IMR-90 (cell line): ENCODE data around the gene IGF1. TPM values are rescaled to one million over a fixed set of nuclear protein-coding genes. Genes with fewer than 3 reads are reported as not detected.

ENCODE experiments used
- ATAC-seq: fragments of 200-7000 bp; cut with Tn5 transposase; 2 replicates; pipeline ENCODE4 v1.9.1; 2020; ENCODE audit warnings: low read depth, mild to moderate bottlenecking, moderate library complexity
- BruUV-seq: library from RNA; stranded (reverse); fragments of 400-500 nt; replicated peaks from 2 replicates; lab custom pipeline; 2021; lab: Mats Ljungman, UMichigan
- CTCF ChIA-PET: fragments of 300-600 bp; formaldehyde crosslinking; extraction: SDS; loops from one replicate; lab custom pipeline; 2021; ENCODE audit warnings: antibody characterized with exemption; lab: Yijun Ruan, JAX
- POLR2A ChIA-PET: fragments of 300-600 bp; sonication (Branson Sonifier 250); formaldehyde crosslinking; loops from one replicate; lab custom pipeline; 2022; ENCODE audit warnings: antibody characterized with exemption; ENCODE audit not compliant: unreplicated experiment; lab: Charles Lee
- DNase-seq: peaks from one replicate; pipeline ENCODE4 v3.0.0; 2013
- H2AFZ ChIP-seq: replicated peaks from 2 replicates; pipeline ENCODE3; 2013; ENCODE audit warnings: low read length, mild to moderate bottlenecking; ENCODE audit not compliant: poor library complexity
- H2AK5ac ChIP-seq: 2 replicates; pipeline ENCODE4 v1.6.1; 2013; ENCODE audit warnings: low read depth, low read length, inconsistent platforms
- H2AK9ac ChIP-seq: replicated peaks from 2 replicates; pipeline ENCODE3; 2013; ENCODE audit warnings: mild to moderate bottlenecking, low read depth, low read length, moderate library complexity; ENCODE audit not compliant: poor library complexity
- H2BK120ac ChIP-seq: 2 replicates; pipeline ENCODE4 v1.6.1; 2013; ENCODE audit warnings: low read depth, low read length, inconsistent platforms
- H2BK15ac ChIP-seq: 3 replicates; pipeline ENCODE4 v1.6.1; 2013; ENCODE audit warnings: low read depth, low read length, inconsistent platforms
- H2BK20ac ChIP-seq: 2 replicates; pipeline ENCODE4 v1.6.1; 2013; ENCODE audit warnings: low read depth, mild to moderate bottlenecking, inconsistent platforms, low read length, moderate library complexity
- H2BK5ac ChIP-seq: 2 replicates; pipeline ENCODE4 v1.6.1; 2013; ENCODE audit warnings: mild to moderate bottlenecking, low read depth, low read length, inconsistent platforms; ENCODE audit not compliant: poor library complexity, severe bottlenecking
- H3K14ac ChIP-seq: replicated peaks from 2 replicates; pipeline ENCODE4 v1.6.1; 2013; ENCODE audit warnings: low read depth, low read length, inconsistent platforms
- H3K18ac ChIP-seq: 2 replicates; pipeline ENCODE4 v1.6.1; 2013; ENCODE audit warnings: low read depth, low read length, control low read depth
- H3K23ac ChIP-seq: 2 replicates; pipeline ENCODE4 v1.6.1; 2013; ENCODE audit warnings: low read depth, low read length, inconsistent platforms
- H3K27ac ChIP-seq: 2 replicates; pipeline ENCODE4 v1.5.1; 2013; ENCODE audit warnings: mild to moderate bottlenecking, control low read depth, low read length; ENCODE audit not compliant: insufficient read depth
- H3K27me3 ChIP-seq: 2 replicates; pipeline ENCODE4 v1.6.1; 2013; ENCODE audit warnings: low read length; ENCODE audit not compliant: control insufficient read depth, insufficient read depth
- H3K36me3 ChIP-seq: 2 replicates; pipeline ENCODE4 v1.6.1; 2013; ENCODE audit warnings: low read length, mixed read lengths; ENCODE audit not compliant: control insufficient read depth, insufficient read depth
- H3K4ac ChIP-seq: 2 replicates; pipeline ENCODE4 v1.6.1; 2013; ENCODE audit warnings: low read depth, low read length, inconsistent platforms
- H3K4me1 ChIP-seq: 2 replicates; pipeline ENCODE4 v1.6.1; 2013; ENCODE audit warnings: low read length, mixed read lengths; ENCODE audit not compliant: control insufficient read depth, insufficient read depth
- H3K4me2 ChIP-seq: 2 replicates; pipeline ENCODE4 v1.6.1; 2013; ENCODE audit warnings: low read depth, mild to moderate bottlenecking, control low read depth, low read length, moderate library complexity
- H3K4me3 ChIP-seq: 2 replicates; pipeline ENCODE4 v1.5.1; 2013; ENCODE audit warnings: low read depth, mild to moderate bottlenecking, control low read depth, low read length, moderate library complexity; ENCODE audit not compliant: insufficient read depth
- H3K56ac ChIP-seq: 2 replicates; pipeline ENCODE4 v1.6.1; 2013; ENCODE audit warnings: low read length, inconsistent platforms; ENCODE audit not compliant: insufficient read depth; ENCODE audit errors: extremely low read depth
- H3K79me1 ChIP-seq, 2 experiments: 2 replicates each; pipeline ENCODE4 v1.6.1; 2013; ENCODE audit warnings: low read length in 2 of 2, inconsistent platforms in 1 of 2, low read depth in 1 of 2
- H3K9ac ChIP-seq: 2 replicates; pipeline ENCODE4 v1.6.1; 2013; ENCODE audit warnings: low read depth, low read length, control low read depth
- H3K9me1 ChIP-seq: 2 replicates; pipeline ENCODE4 v1.6.1; 2013; ENCODE audit warnings: low read length, inconsistent platforms; ENCODE audit not compliant: insufficient read depth
- H3K9me3 ChIP-seq: 2 replicates; pipeline ENCODE4 v1.6.1; 2013; ENCODE audit warnings: low read length; ENCODE audit not compliant: control insufficient read depth, insufficient read depth
- H4K20me1 ChIP-seq: 2 replicates; pipeline ENCODE4 v1.6.1; 2013; ENCODE audit warnings: low read length, inconsistent platforms; ENCODE audit not compliant: insufficient read depth
- H4K5ac ChIP-seq: 2 replicates; pipeline ENCODE4 v1.6.1; 2013; ENCODE audit warnings: mild to moderate bottlenecking, low read depth, low read length, control low read depth
- H4K8ac ChIP-seq, 2 experiments: 2 replicates each; pipeline ENCODE4 v1.6.1; 2013; ENCODE audit warnings: low read depth in 2 of 2, low read length in 2 of 2, control low read depth in 1 of 2, inconsistent platforms in 1 of 2
- H4K91ac ChIP-seq: 2 replicates; pipeline ENCODE4 v1.6.1; 2013; ENCODE audit warnings: low read depth, low read length, inconsistent platforms; ENCODE audit not compliant: insufficient read depth
- NFE2L2 ChIP-seq: fragments of 150-350 bp; IDR thresholded peaks from 2 replicates; pipeline ENCODE4 v1.6.1; 2016; ENCODE audit warnings: low read depth, mild to moderate bottlenecking, low read length
- WGBS, 2 experiments: methylation state at CpG; one replicate each; pipeline versions ENCODE4 v1.1.5 to v1.1.7; 2013; ENCODE audit warnings: missing lambda C conversion rate in 2 of 2; ENCODE audit not compliant: insufficient read length in 1 of 2; ENCODE audit errors: extremely low coverage in 2 of 2; 5-methylcytosine and 5-hydroxymethylcytosine counted together
- dilution Hi-C: fragments of 300-500 bp; cut with HindIII; formaldehyde crosslinking; loops from one replicate; pipeline ENCODE4 v1.14.3; 2018; ENCODE audit warnings: low sequenced_read_pairs; ENCODE audit not compliant: unreplicated experiment
- in situ Hi-C: fragments of 300-500 bp; cut with MboI; formaldehyde crosslinking; loops from 3 replicates; pipeline ENCODE4 v1.14.3; 2019; ENCODE audit warnings: low sequenced_read_pairs, inconsistent platforms, mixed read lengths
- intact Hi-C: fragments of 100-400 bp; cut with micrococcal nuclease; formaldehyde crosslinking; loops from 2 replicates; pipeline ENCODE4 v1.10.0; 2022
- polyA plus RNA-seq, 3 experiments: library from polyadenylated mRNA; depleted of rRNA; stranded (reverse); fragments of >200 nt; gene quantifications; 2 replicates each; pipeline ENCODE4 v1.2.3, GENCODE V29; 2012; ENCODE audit warnings: low replicate concordance in 1 of 3
- total RNA-seq: library from RNA; depleted of rRNA; stranded (reverse); fragments of >200 nt; gene quantifications from 2 replicates; pipeline ENCODE4 v1.2.3, GENCODE V29; 2012

IGF1 gene
- total and polyA plus RNA-seq, 2 of the 4 experiments (the other 2 are of a cell fraction): under 0.01 to 0.12 TPM

DNA sequence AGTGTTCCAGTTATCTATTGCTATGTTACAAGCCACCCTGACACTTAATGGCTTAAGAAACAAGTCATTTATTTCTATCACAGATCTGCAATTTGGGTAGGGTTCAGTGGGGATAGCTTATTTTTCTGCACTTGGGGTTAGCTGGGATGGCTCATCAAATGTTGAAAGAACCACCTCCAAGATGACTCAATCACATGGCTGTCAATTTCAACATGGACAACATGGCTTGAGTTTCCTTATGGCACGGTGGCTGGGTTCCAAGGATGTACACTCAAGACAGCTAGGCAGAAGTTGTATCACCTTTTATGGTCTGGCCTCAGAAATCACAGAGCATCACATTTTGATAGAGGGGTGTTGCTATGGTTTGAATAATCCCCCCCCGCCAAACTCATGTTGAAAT is 24.5 kb upstream of the IGF1 start:
- no peak overlapping the region for H3K18ac ChIP-seq
- no peak overlapping the region for H3K4me2 ChIP-seq
- no peaks in the 10 kb centered on the region for H3K9me3 ChIP-seq
- DNase-seq (no peak), ATAC-seq (no peak)
- dilution Hi-C loops (no loop called here), in situ Hi-C loops (no loop called here), intact Hi-C loops (no loop called here)
- ChIA-PET CTCF (no interaction called here), POLR2A (no interaction called here)
- H3K9me1 ChIP-seq: no peaks in the 10 kb centered on the region
- no peak overlapping the region for H4K8ac ChIP-seq
- H4K20me1 ChIP-seq: no peaks in the 10 kb centered on the region
- no peak overlapping the region for H3K4ac ChIP-seq
- no TSS peak for BruUV-seq
- H3K27ac ChIP-seq: no peak overlapping the region
- H4K5ac ChIP-seq: no peak overlapping the region
- no peak overlapping the region for H3K14ac ChIP-seq
- WGBS, 2 experiments: no CpG with 5 or more reads among the region's 2 CpGs
- H2BK15ac ChIP-seq: no peak overlapping the region
- H3K36me3 ChIP-seq: no peaks in the 10 kb centered on the region
- H3K79me1 ChIP-seq: no peaks in the 10 kb centered on the region
- H2AK5ac ChIP-seq: no peak overlapping the region
- no peak overlapping the region for H2BK5ac ChIP-seq
- H4K91ac ChIP-seq: no peak overlapping the region
- H2BK20ac ChIP-seq: no peak overlapping the region
- H3K9ac ChIP-seq: no peak overlapping the region
- H3K56ac ChIP-seq: no peak overlapping the region
- no peaks in the 10 kb centered on the region for H3K27me3 ChIP-seq
- H3K4me3 ChIP-seq: no peak overlapping the region
- no peak for TF ChIP-seq NFE2L2
- H3K23ac ChIP-seq: no peak overlapping the region
- no peak overlapping the region for H2AK9ac ChIP-seq
- H3K4me1 ChIP-seq: no peaks in the 10 kb centered on the region
- H2AFZ ChIP-seq: no peak overlapping the region
- no peak overlapping the region for H2BK120ac ChIP-seq
